Activated CD8-positive, alpha-beta T cell treated with anti-CD3 and anti-CD28 coated beads for 36 hours (primary cell): Measurements from ENCODE around the gene SEMA6B. TPM values are rescaled to one million over a fixed set of nuclear protein-coding genes. Genes with fewer than 3 reads are reported as not detected.

Source experiments
- ATAC-seq: fragments of 200-7000 bp; cut with Tn5 transposase; one replicate; pipeline ENCODE4 v1.10.0; 2021; ENCODE audit warnings: mild to moderate bottlenecking, moderate library complexity
- CTCF ChIA-PET: fragments of 350-600 bp; sonication (Branson Sonifier 250); formaldehyde crosslinking; loops from one replicate; lab custom pipeline; 2021; ENCODE audit warnings: antibody characterized with exemption; lab: Charles Lee
- POLR2A ChIA-PET: fragments of 350-600 bp; sonication (Branson Sonifier 250); formaldehyde crosslinking; loops from one replicate; lab custom pipeline; 2021; ENCODE audit warnings: antibody characterized with exemption; lab: Charles Lee
- DNase-seq: peaks from one replicate; pipeline ENCODE4 v3.0.0-alpha.2; 2020
- H3K27ac Mint-ChIP-seq: one replicate; pipeline ENCODE4 v1.8.0; 2021; ENCODE audit warnings: mild to moderate bottlenecking, mixed read lengths
- H3K27me3 Mint-ChIP-seq: one replicate; pipeline ENCODE4 v1.8.0; 2021; ENCODE audit warnings: mixed read lengths
- H3K36me3 Mint-ChIP-seq: one replicate; pipeline ENCODE4 v1.8.0; 2021; ENCODE audit warnings: low read depth, mixed read lengths
- H3K4me1 Mint-ChIP-seq: one replicate; pipeline ENCODE4 v1.8.0; 2021; ENCODE audit warnings: low read depth, mixed read lengths
- H3K4me3 Mint-ChIP-seq: one replicate; pipeline ENCODE4 v1.8.0; 2021; ENCODE audit warnings: mild to moderate bottlenecking, moderate library complexity, mixed read lengths
- H3K9me3 Mint-ChIP-seq: one replicate; pipeline ENCODE4 v1.8.0; 2021; ENCODE audit warnings: mixed read lengths
- CTCF ChIP-seq: fragments of 200-600 bp; IDR thresholded peaks from one replicate; pipeline ENCODE4 v1.8.0; 2022; ENCODE audit warnings: antibody characterized with exemption, mild to moderate bottlenecking
- intact Hi-C: fragments of 100-400 bp; cut with micrococcal nuclease; formaldehyde crosslinking; loops from one replicate; pipeline ENCODE4 v1.10.0; 2022
- total RNA-seq, 2 experiments: library from RNA; stranded (reverse); gene quantifications; one replicate each; pipeline ENCODE4 v1.2.3, GENCODE V29; 2021

Gene SEMA6B
- total RNA-seq, 2 experiments from 2014 or later, result not detected

- TF ChIP-seq CTCF, result no peak
- no peak for DNase-seq
- H3K27ac Mint-ChIP-seq, result no peak overlapping the region
- H3K27me3 Mint-ChIP-seq, result peaks cover 36% of the 10 kb centered on the region
- intact Hi-C loops, result no loop called here
- no peaks in the 10 kb centered on the region for H3K9me3 Mint-ChIP-seq
- ATAC-seq, result no peak
- H3K4me1 Mint-ChIP-seq, result no peaks in the 10 kb centered on the region
- POLR2A ChIA-PET, result interaction anchor here (0.7 to 1.2 kb wide), 3 partner anchors 9 to 1159 kb away, joined by 3 to 5 read pairs (median 4); no protein-coding TSS in a partner anchor
- H3K36me3 Mint-ChIP-seq, result no peaks in the 10 kb centered on the region
- CTCF ChIA-PET, result interaction anchor here (1.0 to 2.6 kb wide), 4 partner anchors 12 to 64 kb away, joined by 3 to 8 read pairs (median 6); no protein-coding TSS in a partner anchor
- H3K4me3 Mint-ChIP-seq, result no peak overlapping the region
Measured at GRCh38 chr19:4588291-4588761, 28.8 kb upstream of the SEMA6B start.

GRCh38 chr19:4587527-4587926, 28.0 kb upstream of the SEMA6B start:
- Mint-ChIP-seq H3K9me3 (no peaks in the 10 kb centered on the region), H3K27me3 (peaks cover 33% of the 10 kb centered on the region), H3K4me1 (no peaks in the 10 kb centered on the region), H3K27ac (no peak overlapping the region), H3K4me3 (no peak overlapping the region), H3K36me3 (no peaks in the 10 kb centered on the region)
- intact Hi-C loops, result no loop called here
- ChIA-PET POLR2A (interaction anchor here (1.0 to 1.2 kb wide), 2 partner anchors 9 to 16 kb away, joined by 3 to 4 read pairs; no protein-coding TSS in a partner anchor), CTCF (interaction anchor here (1.0 to 1.7 kb wide), 4 partner anchors 11 to 63 kb away, joined by 3 to 10 read pairs (median 6); no protein-coding TSS in a partner anchor)
- ATAC-seq (no peak), DNase-seq (no peak)
- no peak for TF ChIP-seq CTCF

DNA sequence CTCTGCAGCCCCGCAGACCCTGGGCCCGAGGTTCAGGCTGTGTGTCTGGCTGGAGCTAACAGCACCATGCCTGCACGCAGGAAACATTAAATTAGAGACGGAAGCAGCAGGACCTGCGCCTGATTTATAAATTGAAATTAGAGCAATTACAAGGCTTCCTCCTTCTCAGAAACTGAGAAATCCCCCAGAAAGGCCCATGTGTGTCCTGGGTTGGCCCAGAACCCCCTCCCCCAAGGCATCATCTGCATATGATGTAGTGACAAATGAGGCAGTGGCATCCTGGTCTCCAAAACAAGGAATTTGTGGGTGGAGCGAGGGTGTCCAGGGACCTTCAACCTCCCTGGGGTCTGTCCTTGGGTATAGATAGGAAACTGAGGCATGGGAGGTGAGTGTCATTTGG, 27.2 kb upstream of the SEMA6B start:
- ChIA-PET CTCF (interaction anchor here (1.5 to 1.7 kb wide), 2 partner anchors 10 to 49 kb away, joined by 8 to 10 read pairs; no protein-coding TSS in a partner anchor), POLR2A (no interaction called here)
- Mint-ChIP-seq H3K4me3 (no peak overlapping the region), H3K27me3 (peaks cover 39% of the 10 kb centered on the region), H3K9me3 (no peaks in the 10 kb centered on the region), H3K36me3 (no peaks in the 10 kb centered on the region), H3K27ac (no peak overlapping the region), H3K4me1 (peaks cover 6% of the 10 kb centered on the region)
- ATAC-seq (no peak), DNase-seq (no peak)
- TF ChIP-seq CTCF, result no peak
- intact Hi-C loops, result no loop called here

DNA sequence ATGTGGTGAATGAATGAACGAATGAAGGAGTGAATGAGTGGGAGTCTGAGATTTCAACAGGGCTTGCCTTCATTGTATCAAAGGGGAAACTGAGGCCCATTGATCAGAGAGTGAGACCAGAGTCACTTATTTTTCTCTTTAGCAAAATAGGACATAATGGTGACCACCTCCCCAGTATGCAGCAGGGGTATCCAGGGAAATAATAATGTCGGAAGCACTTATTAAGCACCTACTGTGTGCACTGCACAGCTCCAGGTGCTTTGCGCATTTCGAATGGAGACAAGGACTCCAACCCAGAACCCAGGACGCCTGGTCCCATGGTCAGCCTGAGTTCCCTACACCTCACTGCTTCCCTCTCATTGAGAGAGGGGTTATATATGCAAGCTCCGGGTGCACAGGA, 26.8 kb upstream of the SEMA6B start:
- intact Hi-C loops, result no loop called here
- Mint-ChIP-seq H3K4me1 (peaks cover 6% of the 10 kb centered on the region), H3K36me3 (no peaks in the 10 kb centered on the region), H3K4me3 (no peak overlapping the region), H3K9me3 (no peaks in the 10 kb centered on the region), H3K27me3 (peaks cover 39% of the 10 kb centered on the region), H3K27ac (no peak overlapping the region)
- POLR2A ChIA-PET, result no interaction called here
- no peak for TF ChIP-seq CTCF
- CTCF ChIA-PET, result interaction anchor here (2.1 to 2.4 kb wide), 2 partner anchors 10 to 50 kb away, joined by 11 to 12 read pairs; no protein-coding TSS in a partner anchor
- ATAC-seq (no peak), DNase-seq (no peak)

- no peak overlapping the region for H3K27ac Mint-ChIP-seq
- intact Hi-C loops, result no loop called here
- DNase-seq, result no peak
- no peaks in the 10 kb centered on the region for H3K36me3 Mint-ChIP-seq
- H3K4me1 Mint-ChIP-seq, result peaks cover 9% of the 10 kb centered on the region
- ATAC-seq, result no peak
- H3K4me3 Mint-ChIP-seq, result no peak overlapping the region
- peaks cover 36% of the 10 kb centered on the region for H3K27me3 Mint-ChIP-seq
- H3K9me3 Mint-ChIP-seq, result no peaks in the 10 kb centered on the region
- ChIA-PET POLR2A (no interaction called here), CTCF (interaction anchor here (1.4 to 2.4 kb wide), 3 partner anchors 10 to 51 kb away, joined by 4 to 12 read pairs (median 11); no protein-coding TSS in a partner anchor)
- no peak for TF ChIP-seq CTCF
Measured at GRCh38 chr19:4585556-4585955, 26.1 kb upstream of the SEMA6B start.
